Adrenal gland (tissue), 12 donors: ENCODE results near the gene DOK6. TPM values are rescaled to one million over a fixed set of nuclear protein-coding genes. Genes with fewer than 3 reads are reported as not detected.

Source experiments
- DNase-seq, 7 donors: peaks; one replicate each; pipeline ENCODE4 v3.0.0-alpha.2; 2019 to 2020
- H3K27ac ChIP-seq, 5 donors: fragments of 200-600 bp; sonication (generic) in 4 of 5; 1 replicate in 3 of 5; 2 replicates in 2 of 5; pipeline versions ENCODE4 v1.5.1 to v1.8.0; 2016 to 2020; ENCODE audit warnings: mild to moderate bottlenecking in 1 of 5
- H3K27me3 ChIP-seq: fragments of 200-600 bp; 2 replicates; pipeline ENCODE4 v1.8.0; 2021
- H3K36me3 ChIP-seq, 2 donors: fragments of 200-600 bp; replicated peaks in 1 of 2; 1 replicate in 1 of 2; 2 replicates in 1 of 2; pipeline versions ENCODE4 v1.5.1 to v1.8.0; 2018 to 2022
- H3K4me1 ChIP-seq, 2 donors: fragments of 200-600 bp; replicated peaks in 1 of 2; 1 replicate in 1 of 2; 2 replicates in 1 of 2; pipeline versions ENCODE4 v1.5.1 to v1.8.0; 2018 to 2021
- H3K4me3 ChIP-seq, 4 donors: fragments of 200-600 bp; sonication (generic) in 3 of 4; one replicate each; pipeline ENCODE4 v1.5.1; 2016 to 2018
- H3K9me3 ChIP-seq, 3 donors: fragments of 200-600 bp; sonication (generic) in 1 of 3; replicated peaks in 1 of 3; 1 replicate in 2 of 3; 2 replicates in 1 of 3; pipeline versions ENCODE4 v1.5.1 to v1.8.0; 2016 to 2021
- POLR2A ChIP-seq, 2 donors: fragments of 450-650 bp; IDR thresholded peaks; one replicate each; pipeline ENCODE4 v1.6.1; 2017; ENCODE audit warnings: antibody characterized with exemption in 2 of 2, mild to moderate bottlenecking in 2 of 2, moderate library complexity in 1 of 2
- WGBS, 4 donors: extraction: QIAGEN DNeasy Blood & Tissue Kit in 2 of 4; methylation state at CpG; one replicate each; pipeline versions ENCODE4 v1.1.5 to v1.1.7; 2013 to 2017; 5-methylcytosine and 5-hydroxymethylcytosine counted together
- intact Hi-C, 2 donors: fragments of 100-400 bp; cut with DNase I; formaldehyde crosslinking; loops; one replicate each; pipeline versions ENCODE4 v1.14.1 to v1.15.0; 2022 to 2023
- polyA plus RNA-seq, 3 donors: library from polyadenylated mRNA; stranded (reverse); fragments of 200-250 nt in 2 of 3; fragments of 350-450 nt in 1 of 3; fragmentation: Illumina TruSeq in 1 of 3; extraction: RNeasy Lipid Tissue Mini Kit (QIAGEN cat#74804) in 1 of 3; gene quantifications; one replicate each; pipeline ENCODE4 v1.2.3, GENCODE V29; 2013 to 2014
- total RNA-seq, 9 donors: library from RNA; depleted of rRNA in 4 of 9; stranded (reverse); fragments of >200 nt in 4 of 9; fragments of 120-200 nt in 1 of 9; fragmentation: NEBNext Ultra II Directional in 1 of 9; extraction: Animal tissue kit (Norgen Biotek cat#: 25700) in 1 of 9; gene quantifications; one replicate each; pipeline versions ENCODE4 v1.1.0 to v1.2.4, GENCODE V29; 2013 to 2023
- TF ChIP-seq, protein P1 (sequence below), 6 experiments: fragments of 450-650 bp in 4 of 6; fragments of 200-600 bp in 2 of 6; sonication (generic) in 1 of 6; IDR thresholded peaks; 1 replicate in 5 of 6; 2 replicates in 1 of 6; pipeline versions ENCODE4 v1.5.1 to v1.8.0; 2016 to 2021; ENCODE audit warnings: antibody characterized with exemption in 6 of 6, mild to moderate bottlenecking in 2 of 6, moderate library complexity in 1 of 6
- donor health status: healthy with polysubstance abuse.
- donor health status: Bipolar disorder and iron deficiency.
- donor health status: DM: yes; HTN: yes; CAD: no.
- donor health status: DM: no; HTN: no; CAD: no.
- donor health status: DM: no; HTN: no; CAD: no.
- donor health status: DM: yes; HTN: yes; CAD: no.

DOK6 gene
- total and polyA plus RNA-seq, 12 donors: 0.24 to 4.5 (median 0.76) TPM

DNA sequence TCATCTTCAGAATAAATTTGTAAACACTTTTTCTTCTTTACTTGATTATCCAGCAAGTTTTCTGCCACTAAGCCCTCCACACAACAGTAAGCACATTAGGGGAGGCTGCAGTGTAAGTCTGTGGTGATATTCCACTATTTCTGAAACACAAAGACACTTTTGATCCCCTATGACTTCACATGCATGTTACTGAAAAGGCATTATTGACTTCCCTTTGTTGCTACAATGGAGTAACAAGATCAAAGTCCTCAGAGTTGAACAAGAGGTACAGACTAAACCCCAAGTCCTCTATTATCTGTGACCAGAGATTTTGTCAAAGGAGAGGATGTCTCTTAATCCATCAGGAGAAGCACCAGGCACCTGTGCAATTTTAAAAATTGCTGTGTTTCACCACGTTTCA lies 389.1 kb downstream of the DOK6 start:
- 62 to 74% (median 66%) methylated on average over 1 of the region's 1 CpG for WGBS, 4 donors
- Histone ChIP-seq H3K9me3 (no peaks in the 10 kb centered on the region), H3K4me1 (no peaks in the 10 kb centered on the region), H3K4me3 (no peak overlapping the region), H3K36me3 (no peaks in the 10 kb centered on the region), H3K27ac (no peak overlapping the region), H3K27me3 (no peaks in the 10 kb centered on the region)
- DNase-seq: no peak
- intact Hi-C loops: no loop called here
- TF ChIP-seq POLR2A (IDR thresholded peaks at IDR 0.05): no peak
- TF ChIP-seq, protein P1, sequence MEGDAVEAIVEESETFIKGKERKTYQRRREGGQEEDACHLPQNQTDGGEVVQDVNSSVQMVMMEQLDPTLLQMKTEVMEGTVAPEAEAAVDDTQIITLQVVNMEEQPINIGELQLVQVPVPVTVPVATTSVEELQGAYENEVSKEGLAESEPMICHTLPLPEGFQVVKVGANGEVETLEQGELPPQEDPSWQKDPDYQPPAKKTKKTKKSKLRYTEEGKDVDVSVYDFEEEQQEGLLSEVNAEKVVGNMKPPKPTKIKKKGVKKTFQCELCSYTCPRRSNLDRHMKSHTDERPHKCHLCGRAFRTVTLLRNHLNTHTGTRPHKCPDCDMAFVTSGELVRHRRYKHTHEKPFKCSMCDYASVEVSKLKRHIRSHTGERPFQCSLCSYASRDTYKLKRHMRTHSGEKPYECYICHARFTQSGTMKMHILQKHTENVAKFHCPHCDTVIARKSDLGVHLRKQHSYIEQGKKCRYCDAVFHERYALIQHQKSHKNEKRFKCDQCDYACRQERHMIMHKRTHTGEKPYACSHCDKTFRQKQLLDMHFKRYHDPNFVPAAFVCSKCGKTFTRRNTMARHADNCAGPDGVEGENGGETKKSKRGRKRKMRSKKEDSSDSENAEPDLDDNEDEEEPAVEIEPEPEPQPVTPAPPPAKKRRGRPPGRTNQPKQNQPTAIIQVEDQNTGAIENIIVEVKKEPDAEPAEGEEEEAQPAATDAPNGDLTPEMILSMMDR (IDR thresholded peaks at IDR 0.05): no peak

- no peak for DNase-seq
- Histone ChIP-seq H3K27ac (no peak overlapping the region), H3K36me3 (no peaks in the 10 kb centered on the region), H3K27me3 (no peaks in the 10 kb centered on the region), H3K9me3 (no peaks in the 10 kb centered on the region), H3K4me1 (no peaks in the 10 kb centered on the region), H3K4me3 (no peak overlapping the region)
- intact Hi-C loops: no loop called here
- TF ChIP-seq, protein P1 (IDR thresholded peaks at IDR 0.05): no peak
- TF ChIP-seq POLR2A (IDR thresholded peaks at IDR 0.05): no peak
These were observed 390.0 kb downstream of the DOK6 start for GRCh38 chr18:69790649-69791048.

- H3K27ac ChIP-seq: no peak overlapping the region
- intact Hi-C loops: no loop called here
These were observed 395.1 kb downstream of the DOK6 start for GRCh38 chr18:69795791-69796190.

DNA sequence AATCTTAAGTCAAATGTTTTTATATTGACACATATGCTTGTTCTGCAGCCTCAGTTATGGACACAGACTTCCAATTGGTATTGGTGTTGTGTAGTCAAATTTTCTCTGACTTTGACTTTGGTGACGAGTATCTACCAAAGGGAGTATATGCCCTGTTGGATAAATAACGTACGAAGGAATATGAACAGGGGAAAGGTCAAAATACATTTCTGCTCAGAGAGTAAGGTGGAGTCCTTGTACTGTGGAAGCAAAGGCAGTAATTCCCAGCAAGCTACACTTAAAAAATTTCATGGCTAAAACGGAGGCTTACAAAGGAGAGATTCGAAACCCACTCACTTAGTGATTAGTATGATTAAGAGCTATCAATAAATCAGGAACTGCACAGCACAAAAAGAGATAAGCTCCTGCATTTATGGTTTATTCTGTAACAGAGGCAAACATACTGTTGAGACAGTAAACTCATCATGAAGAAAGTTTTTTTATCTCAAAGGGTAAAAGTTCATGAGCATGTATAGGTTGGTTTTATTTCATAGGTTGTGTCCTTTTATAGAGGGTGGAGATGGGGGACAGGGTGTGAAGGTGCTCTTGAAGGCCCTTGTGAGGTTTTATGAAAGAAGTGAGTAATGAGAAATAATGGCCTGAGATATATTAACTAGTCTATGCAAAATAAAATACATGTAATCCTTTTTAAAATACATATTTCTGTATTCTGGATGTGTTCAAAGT lies 404.3 kb downstream of the DOK6 start:
- Histone ChIP-seq H3K27me3 (no peaks in the 10 kb centered on the region), H3K27ac (no peak overlapping the region), H3K9me3 (no peaks in the 10 kb centered on the region), H3K4me1 (no peaks in the 10 kb centered on the region), H3K36me3 (no peaks in the 10 kb centered on the region), H3K4me3 (no peak overlapping the region)
- no peak for DNase-seq
- intact Hi-C loops: no loop called here
- 62 to 73% (median 70%) methylated on average over 5 of the region's 5 CpGs for WGBS, 4 donors
- no peak for TF ChIP-seq POLR2A (IDR thresholded peaks at IDR 0.05)
- TF ChIP-seq, protein P1 (IDR thresholded peaks at IDR 0.05): no peak

More at GRCh38 chr18:69795791-69796190, 395.1 kb downstream of the DOK6 start:
- DNase-seq: peak in 1 of 7 donors; percentile 52
- no peaks in the 10 kb centered on the region for H3K27me3 ChIP-seq
- no peaks in the 10 kb centered on the region for H3K9me3 ChIP-seq
- TF ChIP-seq, protein P1 (IDR thresholded peaks at IDR 0.05): no peak
- TF ChIP-seq POLR2A (IDR thresholded peaks at IDR 0.05): no peak
- H3K36me3 ChIP-seq: no peaks in the 10 kb centered on the region
- no peak overlapping the region for H3K4me3 ChIP-seq
- WGBS, 4 donors: 63 to 75% (median 71%) methylated on average over 5 of the region's 5 CpGs
- no peaks in the 10 kb centered on the region for H3K4me1 ChIP-seq
